Endometrial microvascular endothelial cells (primary cell): ENCODE measurements around the gene VMAC. TPM values are rescaled to one million over a fixed set of nuclear protein-coding genes. Genes with fewer than 3 reads are reported as not detected.

Experiments used
- in situ Hi-C: cut with HindIII; loops from 2 replicates; pipeline ENCODE4 v1.10.0; 2017; ENCODE audit warnings: low sequenced_read_pairs, low pct_unique_long_range_greater_than_20kb; ENCODE audit errors: inconsistent ontology term
- total RNA-seq: library from RNA; depleted of rRNA; stranded (reverse); fragments of >200 nt; gene quantifications from one replicate; pipeline ENCODE4 v1.2.3, GENCODE V29; 2015; ENCODE audit errors: inconsistent ontology term

Gene VMAC
- total RNA-seq, 1 donor from 2014 or later = 8.5 TPM

DNA sequence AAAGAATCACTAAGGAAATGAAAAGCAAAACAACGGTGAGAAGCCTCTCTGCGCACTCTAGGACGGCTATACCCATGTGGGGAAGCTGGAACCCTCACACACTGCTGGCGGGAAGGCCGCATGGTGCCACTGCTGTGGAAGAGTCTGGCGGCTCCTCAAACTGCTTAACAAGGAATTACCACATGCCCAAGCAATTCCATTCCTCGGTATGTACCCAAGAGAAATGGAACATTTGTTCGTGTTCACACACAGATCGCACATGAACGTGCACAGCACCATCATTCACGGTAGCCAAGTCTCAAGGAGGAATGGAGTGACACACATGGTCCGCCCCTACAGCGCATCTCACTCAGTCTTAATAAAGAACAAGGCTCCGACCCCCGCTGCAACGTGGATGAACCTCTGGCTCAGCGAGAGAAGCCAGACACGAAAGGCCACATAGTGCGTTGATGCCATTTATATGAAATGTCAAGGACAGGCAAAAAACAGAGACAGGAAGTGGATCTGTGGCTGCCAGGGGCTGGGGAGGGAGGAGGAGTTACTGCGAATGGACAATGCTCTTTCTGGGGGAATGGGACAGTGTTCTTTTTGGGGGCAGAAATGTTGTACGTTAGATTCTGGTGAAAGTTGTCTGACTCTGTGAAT, 17.0 kb downstream of the VMAC start:
- in situ Hi-C loops = no loop called here

DNA sequence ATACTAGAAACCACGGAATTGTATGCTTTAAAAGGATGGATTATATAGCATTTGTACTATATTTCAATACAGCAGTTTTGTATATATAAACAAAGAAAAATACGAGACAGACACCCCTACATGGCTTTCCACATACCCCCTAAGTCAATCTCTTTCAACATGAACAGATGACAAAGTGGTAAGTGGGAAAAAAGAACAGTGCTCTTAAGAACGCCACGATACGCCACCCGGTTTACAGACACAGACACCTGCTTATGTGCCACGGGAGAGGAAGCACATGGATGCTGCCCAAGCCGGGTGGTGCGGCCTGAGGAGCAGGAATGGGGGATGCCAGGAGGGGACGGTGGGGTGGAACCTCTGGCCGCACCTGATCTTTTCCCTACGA, 17.5 kb downstream of the VMAC start:
- in situ Hi-C loops = no loop called here

DNA sequence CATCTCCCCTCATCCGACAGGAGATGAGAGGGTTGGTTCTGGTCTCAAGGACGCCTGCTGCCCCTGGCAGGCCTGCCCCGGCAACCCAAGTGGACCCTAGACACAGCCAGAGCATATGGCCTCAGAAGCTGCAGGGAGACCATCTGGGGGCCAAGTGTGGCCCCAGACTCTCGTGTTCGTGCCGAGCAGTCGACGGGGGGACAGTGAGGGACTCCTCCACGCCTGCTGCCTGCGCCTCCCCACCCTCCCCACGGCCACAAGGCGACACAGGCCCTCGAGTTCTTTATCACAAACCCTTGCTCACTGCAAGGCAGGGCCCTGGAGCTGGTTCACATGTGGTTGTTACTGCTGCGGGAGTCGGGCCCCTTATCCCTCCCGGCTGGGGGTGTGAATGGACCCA, 18.7 kb downstream of the VMAC start:
- in situ Hi-C loops = no loop called here

DNA sequence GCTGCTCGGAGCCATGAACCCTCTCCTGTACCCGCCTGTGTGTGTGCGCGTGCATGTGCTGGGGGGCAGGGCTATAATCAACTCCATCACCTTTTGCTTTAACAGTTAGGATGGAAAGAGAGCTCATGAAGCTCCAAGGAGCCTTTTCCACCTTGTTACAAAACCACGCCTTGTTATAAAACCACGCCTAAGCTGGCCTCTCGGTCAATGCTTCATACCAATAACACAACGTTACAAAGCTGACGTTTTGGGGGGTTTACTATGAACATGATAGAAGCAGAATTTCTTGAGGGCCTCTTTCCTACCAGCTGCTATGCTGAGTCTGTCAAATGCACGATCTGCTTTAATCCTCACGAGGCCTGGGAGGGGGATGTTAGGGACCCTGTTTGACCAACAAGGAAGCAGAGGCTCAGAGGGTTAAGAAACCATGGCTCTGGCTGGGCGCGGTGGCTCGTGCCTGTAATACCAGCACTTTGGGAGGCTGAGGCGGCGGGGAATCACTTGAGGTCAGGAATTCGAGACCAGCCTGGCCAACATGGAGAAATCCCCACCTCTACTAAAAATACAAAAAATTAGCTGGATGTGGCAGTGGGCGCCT, 21.3 kb downstream of the VMAC start:
- in situ Hi-C loops = no loop called here

DNA sequence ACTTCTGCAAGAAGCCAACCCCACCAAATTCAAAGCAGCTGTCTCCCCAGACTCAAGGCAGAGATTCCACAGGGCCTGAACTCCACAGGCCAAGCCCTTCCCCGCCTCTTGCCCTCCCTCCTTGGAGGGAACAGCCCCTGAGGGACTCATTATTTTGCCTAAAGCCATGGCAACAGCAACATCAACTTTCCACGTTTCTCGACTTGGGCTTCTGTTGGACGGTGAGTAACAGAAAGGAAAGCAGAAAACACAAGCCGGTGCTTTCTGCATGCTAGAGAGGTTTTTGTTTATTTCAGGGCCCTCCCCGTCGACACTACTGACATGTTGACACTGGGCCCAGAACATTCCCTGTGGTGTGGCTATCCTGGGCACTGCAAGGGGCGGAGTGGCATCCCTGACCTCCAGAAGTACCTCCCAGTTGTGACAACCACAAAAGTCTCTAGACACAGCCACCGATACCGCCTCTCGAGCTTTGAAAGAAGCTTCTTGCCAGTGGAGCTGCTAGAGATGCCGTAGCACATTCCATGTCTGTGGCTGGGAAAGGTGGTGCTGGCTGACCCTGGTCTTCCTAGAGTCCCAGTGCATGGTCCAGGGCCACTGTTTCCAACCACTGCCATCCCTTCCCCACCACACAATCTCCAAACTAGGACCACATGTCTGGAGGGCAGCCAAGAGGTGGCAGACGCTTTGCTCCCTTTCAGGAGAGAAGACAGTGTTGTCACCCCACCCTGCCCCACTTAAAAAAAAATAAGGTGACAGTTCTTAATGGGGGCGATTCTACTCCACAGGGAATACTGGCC, 22.2 kb downstream of the VMAC start:
- in situ Hi-C loops = no loop called here

DNA sequence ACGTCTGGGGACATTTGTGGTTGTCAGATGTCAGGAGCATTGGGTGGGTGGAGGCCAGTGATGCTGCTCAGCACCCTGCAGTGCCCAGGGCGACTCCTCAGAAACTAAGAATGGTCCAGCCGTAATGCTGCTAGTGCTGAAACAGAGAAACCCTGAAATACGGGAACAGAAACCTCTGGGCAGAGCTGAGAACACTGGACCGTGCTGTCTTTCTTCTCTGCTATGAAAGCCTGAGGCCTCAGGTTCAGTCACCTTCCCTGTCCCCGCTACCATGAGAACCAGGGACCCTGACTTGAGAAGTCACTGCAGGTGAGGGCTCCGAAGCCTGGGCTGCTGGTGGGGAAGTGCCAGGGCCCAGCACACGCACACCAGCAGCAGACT, 22.8 kb downstream of the VMAC start:
- in situ Hi-C loops = no loop called here

DNA sequence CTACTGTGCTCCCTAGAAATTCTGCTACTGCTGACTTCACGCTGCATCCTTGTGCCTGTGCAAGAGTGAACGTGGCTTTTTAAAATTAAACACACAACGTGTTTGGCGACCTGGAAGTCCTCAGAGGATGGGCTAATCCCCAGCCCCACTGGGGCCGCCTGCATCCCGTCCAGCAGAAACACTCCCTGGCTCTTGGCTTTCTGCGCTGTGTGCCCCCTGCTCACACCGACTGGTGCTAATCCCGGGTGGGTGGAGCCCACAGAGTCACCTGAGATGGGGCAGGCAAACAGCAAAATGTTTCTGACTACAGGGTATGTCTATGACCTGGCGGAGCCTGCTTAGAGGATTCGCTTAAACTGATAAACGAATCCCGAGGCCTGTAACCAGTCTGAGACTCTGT, 24.5 kb downstream of the VMAC start:
- in situ Hi-C loops = no loop called here

DNA sequence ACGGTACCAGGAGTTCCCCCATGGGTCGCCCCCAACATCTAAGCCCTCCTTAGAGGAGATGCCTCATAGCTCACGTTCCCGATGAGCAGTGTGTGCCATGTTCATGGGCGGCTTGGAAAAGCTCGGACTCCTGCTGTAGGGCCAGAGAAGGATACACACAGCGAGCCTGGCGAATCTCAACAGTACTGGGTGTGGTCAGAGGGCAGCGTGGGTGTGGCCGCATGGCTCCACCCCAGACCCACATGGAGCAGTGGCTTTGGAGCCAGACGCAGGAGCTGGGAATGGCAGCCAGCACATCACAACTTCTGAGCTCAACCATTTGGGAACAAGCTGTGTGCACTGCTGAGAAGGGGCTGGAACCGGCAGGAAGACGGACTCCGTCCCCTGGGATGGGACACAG, 25.0 kb downstream of the VMAC start:
- in situ Hi-C loops = no loop called here

DNA sequence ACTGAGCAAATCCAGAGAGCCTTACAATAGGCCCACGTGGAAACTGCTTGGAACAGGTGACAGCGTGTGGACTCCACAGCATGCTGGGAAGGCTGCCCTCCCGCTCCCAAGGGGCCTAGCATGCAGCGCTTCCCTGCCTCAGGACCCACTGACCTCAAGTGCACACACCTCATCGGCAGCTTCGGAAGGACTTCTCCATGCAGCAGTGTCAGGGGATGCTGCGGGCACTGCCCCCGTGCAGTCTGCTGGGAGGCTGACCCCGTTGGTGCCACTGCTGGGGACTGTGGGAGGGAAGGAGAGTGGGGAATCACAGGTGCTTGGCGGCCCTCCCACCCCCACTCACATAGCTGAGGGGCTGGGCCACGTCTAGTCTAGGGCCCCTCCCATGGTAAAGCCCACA, 26.6 kb downstream of the VMAC start:
- in situ Hi-C loops = no loop called here

DNA sequence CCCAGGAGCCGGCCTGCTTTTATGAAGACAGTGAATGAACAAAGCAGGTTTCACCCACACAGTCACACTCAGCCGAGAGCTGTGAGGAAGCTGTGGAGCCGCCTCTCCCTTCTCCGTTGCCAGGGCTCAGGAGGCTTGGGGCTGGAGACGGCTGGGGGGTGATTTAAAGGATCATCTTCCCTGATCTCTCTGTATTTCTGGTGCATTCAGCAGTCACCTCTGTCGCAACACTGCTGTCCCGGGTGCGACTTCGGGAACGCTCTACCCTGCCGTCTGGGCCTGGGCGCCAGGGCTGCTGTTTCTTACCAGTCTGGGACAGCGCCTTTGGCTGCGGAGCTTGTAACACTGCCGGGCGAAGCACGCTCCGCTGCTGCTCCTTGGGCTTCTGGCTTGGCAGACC, 27.5 kb downstream of the VMAC start:
- in situ Hi-C loops = no loop called here

DNA sequence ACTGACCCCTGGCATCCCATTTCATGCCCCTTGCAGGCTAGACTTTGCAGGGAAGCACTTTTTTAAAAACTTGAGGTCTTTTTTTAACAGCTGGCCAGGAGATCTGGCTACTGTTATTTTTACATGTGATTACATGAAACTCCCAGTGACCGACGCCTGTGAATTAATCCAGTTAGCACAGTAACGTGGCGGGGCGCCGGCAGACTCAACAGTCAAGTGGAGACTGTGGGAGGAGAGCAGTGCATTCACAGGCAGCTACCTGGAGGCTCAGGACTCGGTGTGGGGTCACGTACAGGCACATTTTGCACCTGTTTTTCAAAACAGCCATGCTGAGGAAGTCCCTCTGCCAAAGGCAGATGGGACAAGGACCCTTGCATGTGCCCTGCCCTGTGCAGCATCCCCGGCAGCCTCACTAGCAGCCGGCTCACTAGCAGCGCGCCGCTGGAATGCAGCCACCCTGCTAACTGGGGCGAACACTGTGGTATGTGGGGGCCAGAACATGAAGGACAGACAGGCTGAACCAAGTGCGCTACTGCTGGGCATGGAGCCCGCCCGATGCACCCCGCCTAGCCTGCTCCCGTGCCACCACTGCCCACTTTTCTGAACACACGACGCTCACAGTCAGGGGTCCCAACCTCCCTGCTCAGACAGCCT, 28.1 kb downstream of the VMAC start:
- in situ Hi-C loops = no loop called here

DNA sequence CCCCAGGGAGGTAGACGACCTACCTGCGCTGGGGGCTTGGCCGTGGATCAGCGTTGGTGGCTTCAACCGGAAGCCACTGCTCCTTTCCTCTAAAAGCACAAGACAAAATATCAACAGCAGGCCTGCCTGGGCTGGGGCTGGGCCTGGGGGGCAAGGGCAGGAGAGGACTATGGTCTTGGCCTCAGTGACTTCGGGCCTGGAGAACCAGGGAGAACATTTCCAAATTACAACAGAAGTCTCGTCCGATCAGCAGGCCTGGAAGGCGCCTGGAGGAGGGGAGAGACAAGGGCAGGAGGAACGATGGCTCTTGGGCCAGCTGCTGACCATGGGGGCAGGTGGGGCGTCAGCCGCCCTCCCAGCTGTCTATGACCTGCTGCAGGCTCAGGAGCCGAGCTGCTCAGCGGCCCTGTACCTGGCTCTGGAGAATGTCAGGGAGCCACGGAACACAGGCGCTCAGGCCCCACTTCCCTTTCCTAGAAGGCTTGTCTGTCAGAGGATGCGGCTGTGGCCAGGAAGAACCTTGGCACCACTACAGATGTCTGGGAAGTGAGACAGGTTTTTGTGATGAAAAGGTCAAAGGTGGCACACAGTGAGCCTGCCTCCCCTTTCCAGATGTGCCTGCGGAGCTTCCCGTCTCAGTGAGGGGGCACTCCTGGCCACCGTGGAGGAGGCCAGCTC, 28.9 kb downstream of the VMAC start:
- in situ Hi-C loops = no loop called here

DNA sequence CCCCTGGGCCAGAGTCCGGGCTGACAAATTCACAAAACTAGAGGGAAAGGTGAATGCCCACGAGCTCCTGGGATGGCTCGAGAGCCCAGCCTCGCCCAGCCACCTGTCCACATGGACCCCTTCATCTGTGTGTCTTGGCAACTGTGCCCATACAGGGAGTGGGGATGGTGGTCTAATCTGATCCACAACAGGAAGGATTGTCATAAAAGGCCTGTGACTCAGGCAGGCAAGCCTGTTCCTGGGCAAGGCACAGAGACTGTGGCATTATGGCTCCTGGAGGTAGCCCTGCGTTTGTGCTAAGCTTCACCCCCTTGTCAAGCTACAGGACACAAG, 29.4 kb downstream of the VMAC start:
- in situ Hi-C loops = no loop called here

DNA sequence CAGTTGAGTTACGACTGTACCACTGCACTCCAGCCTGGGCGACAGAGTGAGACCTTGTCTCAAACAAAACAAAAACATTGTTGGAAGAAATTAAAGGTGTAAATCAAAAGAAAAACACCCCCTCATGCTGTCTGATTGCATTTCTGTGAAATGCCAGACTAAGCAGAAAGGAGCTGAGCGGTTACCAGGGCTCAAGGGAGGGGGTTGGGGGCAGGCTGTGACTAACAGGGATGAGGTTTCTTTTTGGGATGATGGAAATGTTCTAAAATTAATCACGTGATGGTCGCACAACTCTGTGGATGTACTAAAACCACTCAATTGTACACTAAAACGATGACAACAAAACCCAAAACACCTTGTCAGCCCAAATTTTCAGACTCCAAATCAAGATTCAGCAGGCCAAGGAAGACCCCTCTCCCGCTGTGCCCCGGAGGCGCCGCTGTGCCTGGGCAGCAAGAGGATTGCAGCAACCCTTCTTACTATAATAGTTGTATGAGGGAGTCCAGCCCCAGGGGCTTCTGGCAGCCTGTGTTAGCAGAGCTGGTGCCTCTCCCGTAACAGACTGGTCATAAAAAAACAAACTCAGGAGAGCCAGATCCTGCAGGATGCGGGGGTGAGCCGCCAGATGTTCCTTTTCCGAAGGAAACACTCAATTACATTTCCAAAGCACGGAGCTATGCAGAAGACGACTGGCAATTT, 30.3 kb downstream of the VMAC start:
- in situ Hi-C loops = no loop called here

DNA sequence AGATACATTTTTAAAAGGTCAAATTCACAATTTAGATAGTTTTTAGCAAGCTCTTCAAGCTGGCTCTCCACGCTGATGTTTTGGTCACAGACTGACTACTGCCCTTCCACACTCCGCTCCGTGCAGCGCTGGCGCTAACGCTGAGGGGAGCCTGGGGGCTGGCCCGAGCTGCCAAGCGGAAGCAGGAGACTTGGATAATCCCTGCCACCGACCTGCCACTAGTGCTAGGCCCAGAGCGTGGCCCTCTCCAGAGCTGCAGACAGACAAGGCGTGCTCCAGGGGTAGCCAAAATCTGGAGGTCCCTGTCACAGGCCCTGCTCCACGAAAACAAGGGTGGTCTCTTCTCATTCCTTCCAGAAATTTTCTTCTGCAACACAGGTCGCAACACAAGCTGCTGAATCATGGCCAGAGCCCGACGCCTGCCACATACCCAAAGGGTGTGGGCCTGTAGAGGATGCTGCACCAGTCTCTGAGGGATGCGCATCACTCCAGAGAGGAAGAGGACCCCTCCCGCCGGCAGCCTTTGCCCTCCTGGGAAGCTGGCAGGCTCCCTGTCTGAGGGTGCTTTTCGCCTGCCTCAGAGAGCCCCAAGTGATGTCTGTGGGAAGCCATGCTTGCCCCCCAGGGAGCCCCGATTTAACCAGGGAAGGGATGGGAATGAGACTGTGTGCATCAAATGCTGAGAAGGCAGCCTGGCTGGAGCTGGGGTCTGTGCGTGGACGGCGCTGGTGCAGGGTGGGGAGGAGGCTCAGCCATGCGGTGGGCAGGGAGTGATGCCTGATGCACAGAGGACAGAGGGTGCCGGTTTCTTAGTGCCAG, 31.0 kb downstream of the VMAC start:
- in situ Hi-C loops = no loop called here

DNA sequence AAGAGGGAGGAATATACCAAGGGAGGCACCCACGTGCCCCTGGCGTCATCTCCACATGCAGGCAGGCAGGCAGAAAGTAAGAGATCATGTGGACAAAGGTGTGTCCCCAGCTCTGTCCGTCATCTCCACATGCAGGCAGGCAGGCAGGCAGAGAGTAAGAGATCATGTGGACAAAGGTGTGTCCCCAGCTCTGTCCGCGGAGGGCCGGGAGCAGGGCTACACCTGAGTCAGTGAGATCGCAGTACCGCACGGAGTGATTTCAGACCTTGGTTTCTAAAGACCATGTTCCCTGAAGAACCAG, 31.6 kb downstream of the VMAC start:
- in situ Hi-C loops = no loop called here

DNA sequence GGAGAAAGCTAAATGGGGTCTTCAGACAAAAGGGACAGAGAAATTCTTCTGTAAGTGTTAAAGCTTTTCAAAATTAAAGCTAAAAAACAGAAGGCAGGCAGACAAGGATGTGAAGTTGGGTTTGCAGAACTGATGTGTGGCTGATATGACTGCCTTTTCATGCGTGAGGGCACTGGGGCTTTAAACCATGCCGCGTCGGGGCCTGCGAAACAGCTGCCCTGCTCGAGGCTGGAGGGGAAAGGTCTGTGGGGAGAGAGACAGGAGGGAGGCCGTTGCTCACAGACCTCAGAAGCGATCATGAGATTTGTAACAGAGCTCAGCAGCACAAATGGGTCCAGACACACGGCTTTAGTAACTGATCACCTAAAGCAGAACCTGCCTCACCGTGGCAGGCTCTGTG, 32.9 kb downstream of the VMAC start:
- in situ Hi-C loops = no loop called here
